Choroid plexus epithelial cell (primary cell): ENCODE data around the gene HMCN2.

ENCODE experiments used
- DNase-seq: peaks from one replicate; pipeline ENCODE4 v3.0.0-alpha.2; 2010; ENCODE audit warnings: low read depth
- H3K4me3 ChIP-seq: 2 replicates; pipeline ENCODE4 v1.5.1; 2011; ENCODE audit warnings: low read depth, mild to moderate bottlenecking, control low read depth, low read length, moderate library complexity
- CTCF ChIP-seq: conservative IDR thresholded peaks from 2 replicates; pipeline ENCODE4 v1.5.1; 2011; ENCODE audit warnings: low read depth, mild to moderate bottlenecking, control low read depth, inconsistent platforms, low read length, moderate library complexity

Gene HMCN2

GRCh38 chr9:130379649-130379970 lies 114.0 kb downstream of the HMCN2 start:
- no peak for DNase-seq
- no peak for TF ChIP-seq CTCF
- no peak overlapping the region for H3K4me3 ChIP-seq

GRCh38 chr9:130380920-130381469 lies 115.4 kb downstream of the HMCN2 start:
- DNase-seq = no peak
- H3K4me3 ChIP-seq = no peak overlapping the region
- TF ChIP-seq CTCF = no peak

GRCh38 chr9:130381660-130382059 lies 116.1 kb downstream of the HMCN2 start:
- H3K4me3 ChIP-seq = no peak overlapping the region
- no peak for DNase-seq
- no peak for TF ChIP-seq CTCF

GRCh38 chr9:130382096-130382495 lies 116.5 kb downstream of the HMCN2 start:
- TF ChIP-seq CTCF = no peak
- DNase-seq = no peak
- H3K4me3 ChIP-seq = no peak overlapping the region

GRCh38 chr9:130382636-130383349 lies 117.2 kb downstream of the HMCN2 start:
- H3K4me3 ChIP-seq = no peak overlapping the region
- no peak for DNase-seq
- TF ChIP-seq CTCF = no peak

GRCh38 chr9:130383350-130383715 lies 117.8 kb downstream of the HMCN2 start:
- TF ChIP-seq CTCF = no peak
- H3K4me3 ChIP-seq = no peak overlapping the region
- DNase-seq = no peak
